B cell (primary cell): ENCODE data around the gene DPH2. TPM values are rescaled to one million over a fixed set of nuclear protein-coding genes. Genes with fewer than 3 reads are reported as not detected.
A peak's percentile ranks its signal among the peaks of the same experiment; 100 is the strongest.

Experiments
- ATAC-seq: fragments of 200-7000 bp; cut with Tn5 transposase; one replicate; pipeline ENCODE4 v1.10.0; 2021; ENCODE audit warnings: low read depth, mild to moderate bottlenecking, moderate number of reproducible peaks, moderate library complexity
- CTCF ChIA-PET: fragments of 350-600 bp; sonication (Branson Sonifier 250); formaldehyde crosslinking; loops from one replicate; lab custom pipeline; 2021; ENCODE audit warnings: antibody characterized with exemption, inconsistent platforms; lab: Charles Lee
- POLR2A ChIA-PET: fragments of 350-600 bp; sonication (Branson Sonifier 250); formaldehyde crosslinking; loops from one replicate; lab custom pipeline; 2021; ENCODE audit warnings: antibody characterized with exemption; lab: Charles Lee
- DNase-seq: peaks from one replicate; pipeline ENCODE4 v3.0.0; 2013
- H2AFZ ChIP-seq: 2 replicates; pipeline ENCODE4 v1.6.1; 2012; ENCODE audit warnings: mild to moderate bottlenecking, low read depth, low read length; ENCODE audit not compliant: insufficient read depth, poor library complexity, severe bottlenecking
- H3K27ac ChIP-seq, 2 donors: 1 replicate in 1 of 2; 2 replicates in 1 of 2; pipeline ENCODE4 v1.5.1; 2012 to 2013; ENCODE audit warnings: low read length in 2 of 2, mild to moderate bottlenecking in 2 of 2, moderate library complexity in 1 of 2
- H3K27me3 ChIP-seq, 4 experiments: fragments of 200-600 bp in 1 of 4; sonication (generic) in 1 of 4; replicated peaks in 1 of 4; 1 replicate in 2 of 4; 2 replicates in 2 of 4; pipeline versions ENCODE4 v1.6.1 to v1.7.0; 2013 to 2016; ENCODE audit warnings: low read length in 3 of 4, mild to moderate bottlenecking in 2 of 4, mixed read lengths in 1 of 4, moderate library complexity in 1 of 4; ENCODE audit not compliant: insufficient read depth in 4 of 4, control insufficient read depth in 3 of 4; ENCODE audit errors: control extremely low read depth in 1 of 4
- H3K36me3 ChIP-seq, 2 experiments: replicated peaks in 1 of 2; 1 replicate in 1 of 2; 2 replicates in 1 of 2; pipeline versions ENCODE4 v1.6.1 to v1.7.1; 2013; ENCODE audit warnings: low read length in 1 of 2; ENCODE audit not compliant: insufficient read depth in 2 of 2, control insufficient read depth in 1 of 2; ENCODE audit errors: control extremely low read depth in 1 of 2, extremely low read depth in 1 of 2
- H3K4me1 ChIP-seq, 2 donors: fragments of 200-600 bp in 1 of 2; sonication (generic) in 1 of 2; 1 replicate in 1 of 2; 2 replicates in 1 of 2; pipeline versions ENCODE4 v1.5.1 to v1.6.1; 2013 to 2017; ENCODE audit warnings: low read length in 2 of 2; ENCODE audit not compliant: control insufficient read depth in 2 of 2, insufficient read depth in 2 of 2
- H3K4me2 ChIP-seq: replicated peaks from 2 replicates; pipeline ENCODE3; 2012; ENCODE audit warnings: mild to moderate bottlenecking, low read depth, low read length; ENCODE audit not compliant: poor library complexity, severe bottlenecking
- H3K4me3 ChIP-seq, 5 experiments: fragments of 200-600 bp in 1 of 5; sonication (generic) in 1 of 5; 1 replicate in 3 of 5; 2 replicates in 2 of 5; pipeline versions ENCODE4 v1.5.1 to v1.7.0; 2011 to 2016; ENCODE audit warnings: low read length in 4 of 5, mild to moderate bottlenecking in 4 of 5, low read depth in 2 of 5, control low read depth in 1 of 5, moderate library complexity in 1 of 5; ENCODE audit not compliant: insufficient read depth in 1 of 5; ENCODE audit errors: control extremely low read depth in 1 of 5, extremely low read depth in 1 of 5
- H3K79me2 ChIP-seq: fragments of 200-600 bp; sonication (generic); one replicate; pipeline ENCODE4 v1.6.0; 2016; ENCODE audit warnings: low read length; ENCODE audit not compliant: control insufficient read depth, insufficient read depth
- H3K9ac ChIP-seq: fragments of 200-600 bp; sonication (generic); 2 replicates; pipeline ENCODE4 v1.6.1; 2017; ENCODE audit warnings: mild to moderate bottlenecking, low read length, moderate library complexity
- H3K9me3 ChIP-seq, 3 donors: one replicate each; pipeline versions ENCODE4 v1.6.1 to v1.7.1; 2013; ENCODE audit warnings: low read length in 2 of 3; ENCODE audit not compliant: control insufficient read depth in 2 of 3, insufficient read depth in 1 of 3; ENCODE audit errors: control extremely low read depth in 1 of 3
- H4K20me1 ChIP-seq: 2 replicates; pipeline ENCODE4 v1.6.0; 2012; ENCODE audit warnings: mild to moderate bottlenecking, low read length; ENCODE audit not compliant: insufficient read depth, control insufficient read depth, poor library complexity, severe bottlenecking
- H3K27ac Mint-ChIP-seq: one replicate; pipeline ENCODE4 v1.8.0; 2021; ENCODE audit warnings: mixed read lengths
- H3K27me3 Mint-ChIP-seq: one replicate; pipeline ENCODE4 v1.8.0; 2021; ENCODE audit warnings: mixed read lengths
- H3K4me1 Mint-ChIP-seq: one replicate; pipeline ENCODE4 v1.8.0; 2021; ENCODE audit warnings: mixed read lengths
- H3K4me3 Mint-ChIP-seq: one replicate; pipeline ENCODE4 v1.8.0; 2021; ENCODE audit warnings: mixed read lengths
- H3K9me3 Mint-ChIP-seq: one replicate; pipeline ENCODE4 v1.8.0; 2022; ENCODE audit warnings: mixed read lengths; ENCODE audit not compliant: insufficient read depth
- CTCF ChIP-seq: fragments of 200-600 bp; IDR thresholded peaks from one replicate; pipeline ENCODE4 v1.8.0; 2022; ENCODE audit warnings: antibody characterized with exemption, mild to moderate bottlenecking
- EZH2 ChIP-seq: IDR thresholded peaks from 2 replicates; pipeline ENCODE4 v1.6.1; 2012; ENCODE audit warnings: borderline replicate concordance, low read depth, mild to moderate bottlenecking, moderate library complexity, low read length; ENCODE audit not compliant: insufficient read depth, poor library complexity, severe bottlenecking
- WGBS: methylation state at CpG from one replicate; pipeline ENCODE4 v1.1.5; 2013; ENCODE audit warnings: missing lambda C conversion rate; ENCODE audit not compliant: insufficient coverage; 5-methylcytosine and 5-hydroxymethylcytosine counted together
- intact Hi-C: fragments of 100-400 bp; cut with micrococcal nuclease; formaldehyde crosslinking; loops from one replicate; pipeline ENCODE4 v1.10.0; 2022
- polyA plus RNA-seq: library from polyadenylated mRNA; depleted of rRNA; stranded (reverse); fragments of >200 nt; gene quantifications from 2 replicates; pipeline ENCODE4 v1.2.3, GENCODE V29; 2012
- total RNA-seq, 2 donors: library from RNA; stranded (reverse); fragments of 120-200 nt in 1 of 2; gene quantifications; 1 replicate in 1 of 2; 2 replicates in 1 of 2; pipeline versions ENCODE4 v1.2.3 to v1.2.4, GENCODE V29; 2013 to 2022

DPH2 gene
- total and polyA plus RNA-seq, 2 donors (not counting 1 experiment from before 2014, with no cell fraction given) = 30.5 to 71.9 TPM

- ChIA-PET POLR2A (no interaction called here), CTCF (interaction anchor here (1.2 kb wide), 1 partner anchor 58 kb away, joined by 4 read pairs; no protein-coding TSS in a partner anchor)
- no peaks in the 10 kb centered on the region for H3K27me3 ChIP-seq
- H3K79me2 ChIP-seq = peaks cover 16% of the 10 kb centered on the region
- H3K4me3 ChIP-seq = no peak overlapping the region
- H2AFZ ChIP-seq = no peak overlapping the region
- DNase-seq = peak; percentile 27
- peaks cover 40% of the 10 kb centered on the region for H4K20me1 ChIP-seq
- H3K27ac ChIP-seq = no peak overlapping the region
- peak overlapping the region; percentile 85 for H3K4me2 ChIP-seq
- H3K27ac Mint-ChIP-seq = peak overlapping the region; percentile 3
- H3K4me1 Mint-ChIP-seq = peaks cover 70% of the 10 kb centered on the region
- 100% methylated on average over 3 of the region's 9 CpGs for WGBS
- peaks cover 37 to 69% of the 10 kb centered on the region in 2 donors for H3K4me1 ChIP-seq
- ATAC-seq = no peak
- no peaks in the 10 kb centered on the region for H3K9me3 ChIP-seq
- no peak overlapping the region for H3K9ac ChIP-seq
- TF ChIP-seq CTCF (no peak), EZH2 (no peak)
- peaks cover 0 to 25% of the 10 kb centered on the region in 2 experiments for H3K36me3 ChIP-seq
- H3K4me3 Mint-ChIP-seq = peak overlapping the region; percentile 97
- H3K27me3 Mint-ChIP-seq = no peaks in the 10 kb centered on the region
- no peaks in the 10 kb centered on the region for H3K9me3 Mint-ChIP-seq
- intact Hi-C loops = loop anchor here (10.0 kb wide), 2 partner anchors 273 to 1523 kb away; partner anchors contain the start of genes PPCS, ST3GAL3 and ZMYND12
These were observed 7.8 kb downstream of the DPH2 start for GRCh38 chr1:43977376-43978263.

- TF ChIP-seq CTCF (no peak), EZH2 (no peak)
- Mint-ChIP-seq H3K4me1 (peaks cover 68% of the 10 kb centered on the region), H3K4me3 (peak overlapping the region; percentile 97), H3K27me3 (no peaks in the 10 kb centered on the region), H3K9me3 (no peaks in the 10 kb centered on the region), H3K27ac (no peak overlapping the region)
- ChIA-PET POLR2A (no interaction called here), CTCF (no interaction called here)
- H3K36me3 ChIP-seq = peaks cover 0 to 23% of the 10 kb centered on the region in 2 experiments
- H3K27me3 ChIP-seq = no peaks in the 10 kb centered on the region
- H3K4me2 ChIP-seq = peak overlapping the region; percentile 85
- DNase-seq (peak; percentile 37), ATAC-seq (no peak)
- WGBS = 83% methylated on average over 5 of the region's 5 CpGs
- peaks cover 40% of the 10 kb centered on the region for H4K20me1 ChIP-seq
- intact Hi-C loops = loop anchor here (10.0 kb wide), 2 partner anchors 273 to 1523 kb away; partner anchors contain the start of genes PPCS, ST3GAL3 and ZMYND12
- no peak overlapping the region for H2AFZ ChIP-seq
- H3K9me3 ChIP-seq = no peaks in the 10 kb centered on the region
- H3K4me1 ChIP-seq = peaks cover 37 to 69% of the 10 kb centered on the region in 2 donors
- no peak overlapping the region for H3K9ac ChIP-seq
- H3K27ac ChIP-seq = no peak overlapping the region
- H3K4me3 ChIP-seq = no peak overlapping the region
- H3K79me2 ChIP-seq = peaks cover 16% of the 10 kb centered on the region
These were observed 8.4 kb downstream of the DPH2 start for GRCh38 chr1:43978264-43978550.
